ENCODE data around the gene MYLIP. TPM values are rescaled to one million over a fixed set of nuclear protein-coding genes. Genes with fewer than 3 reads are reported as not detected.
A peak's percentile ranks its signal among the peaks of the same experiment; 100 is the strongest.

Gene MYLIP
- total and polyA plus RNA-seq, 8 donors, result 2.3 to 43.1 (median 13.7) TPM

DNA sequence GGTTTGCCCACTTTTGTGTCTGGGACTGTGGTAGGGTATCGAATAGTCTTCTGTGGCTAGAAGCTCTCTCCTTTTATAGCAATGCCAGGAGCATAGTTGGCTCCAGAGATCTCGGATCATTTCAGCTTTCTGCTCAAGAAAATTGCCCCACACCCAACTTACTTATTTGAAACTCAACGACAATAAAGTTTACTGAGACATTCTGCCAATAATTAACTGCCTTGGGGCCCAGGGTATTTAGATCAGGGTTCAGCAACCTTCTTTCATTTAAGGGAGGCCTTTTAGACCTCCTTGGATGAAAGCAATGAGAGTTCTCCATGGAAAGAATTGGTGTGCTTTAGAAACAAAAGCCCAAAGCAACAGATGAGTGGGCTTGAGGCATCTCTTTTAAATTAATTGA, 55.7 kb downstream of the MYLIP start:
- no peak overlapping the region for H3K27ac ChIP-seq
- peak in 1 of 2 donors; percentile 24 for DNase-seq
- peaks cover 0 to 18% (median 11%) of the 10 kb centered on the region in 4 donors for H3K4me1 ChIP-seq
- H3K9me3 ChIP-seq, result no peaks in the 10 kb centered on the region
- H3K36me3 ChIP-seq, result no peaks in the 10 kb centered on the region
- TF ChIP-seq POLR2A (IDR thresholded peaks at IDR 0.05), result no peak
- no peak for TF ChIP-seq POLR2AphosphoS5 (IDR thresholded peaks at IDR 0.05)
- no peak for TF ChIP-seq EP300 (IDR thresholded peaks at IDR 0.05)
- no peak for TF ChIP-seq CTCF (IDR thresholded peaks at IDR 0.05)
- 40 to 67% (median 51%) methylated on average over 3 of the region's 3 CpGs for WGBS, 5 donors
- intact Hi-C loops (cut with DNase I; ENCODE audit: low total_unique reads), result no loop called here
- no peaks in the 10 kb centered on the region for H3K27me3 ChIP-seq
- H3K4me3 ChIP-seq, result no peak overlapping the region

- Histone ChIP-seq H3K27me3 (no peaks in the 10 kb centered on the region), H3K4me3 (no peak overlapping the region), H3K36me3 (no peaks in the 10 kb centered on the region), H3K9me3 (no peaks in the 10 kb centered on the region), H3K27ac (no peak overlapping the region), H3K4me1 (peaks cover 0 to 13% (median 7%) of the 10 kb centered on the region in 4 donors)
- no peak for DNase-seq
- WGBS, 5 donors, result 73 to 83% (median 81%) methylated on average over 2 of the region's 2 CpGs
- intact Hi-C loops (cut with DNase I; ENCODE audit: low total_unique reads), result no loop called here
- TF ChIP-seq CTCF (IDR thresholded peaks at IDR 0.05) (no peak), POLR2AphosphoS5 (IDR thresholded peaks at IDR 0.05) (no peak), EP300 (IDR thresholded peaks at IDR 0.05) (no peak), POLR2A (IDR thresholded peaks at IDR 0.05) (no peak)
These were observed 58.3 kb downstream of the MYLIP start for GRCh38 chr6:16187176-16187575.

DNA sequence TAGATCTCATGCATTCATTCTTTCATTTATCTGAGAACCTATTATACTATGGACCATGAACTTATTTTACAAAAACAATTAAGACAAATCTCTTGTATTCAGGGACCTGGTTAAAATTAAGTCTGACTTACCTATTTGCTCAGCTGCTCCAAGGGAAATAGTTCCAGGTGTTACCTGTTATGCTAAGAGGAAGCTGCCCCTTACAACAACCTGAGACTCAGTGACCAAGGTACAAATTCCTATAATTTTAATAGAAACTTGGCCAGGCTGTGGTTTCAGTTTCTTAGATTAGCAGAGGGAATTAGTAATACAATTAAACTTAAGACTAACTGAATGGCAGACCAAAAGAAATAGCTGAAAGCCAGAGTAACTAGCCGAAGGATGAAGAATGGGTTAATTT, 61.3 kb downstream of the MYLIP start:
- TF ChIP-seq POLR2A (IDR thresholded peaks at IDR 0.05) (no peak), CTCF (IDR thresholded peaks at IDR 0.05) (no peak), POLR2AphosphoS5 (IDR thresholded peaks at IDR 0.05) (no peak), EP300 (IDR thresholded peaks at IDR 0.05) (no peak)
- Histone ChIP-seq H3K4me1 (peaks cover 0 to 4% (median 0%) of the 10 kb centered on the region in 4 donors), H3K4me3 (no peak overlapping the region), H3K27me3 (no peaks in the 10 kb centered on the region), H3K36me3 (no peaks in the 10 kb centered on the region), H3K27ac (no peak overlapping the region), H3K9me3 (no peaks in the 10 kb centered on the region)
- WGBS, 5 donors, result 56 to 89% (median 67%) methylated on average over 1 of the region's 1 CpG
- no peak for DNase-seq
- intact Hi-C loops (cut with DNase I; ENCODE audit: low total_unique reads), result no loop called here

- DNase-seq, result no peak
- WGBS, 5 donors, result 84 to 94% (median 92%) methylated on average over 14 of the region's 14 CpGs
These were observed 67.5 kb downstream of the MYLIP start for GRCh38 chr6:16196260-16196983.

More at GRCh38 chr6:16196260-16196983, 67.5 kb downstream of the MYLIP start:
- Histone ChIP-seq H3K27me3 (no peaks in the 10 kb centered on the region), H3K36me3 (no peaks in the 10 kb centered on the region), H3K4me1 (peaks cover 6 to 14% (median 10%) of the 10 kb centered on the region in 4 donors), H3K27ac (no peak overlapping the region), H3K4me3 (no peak overlapping the region), H3K9me3 (no peaks in the 10 kb centered on the region)
- TF ChIP-seq POLR2AphosphoS5 (IDR thresholded peaks at IDR 0.05) (no peak), EP300 (IDR thresholded peaks at IDR 0.05) (no peak), CTCF (IDR thresholded peaks at IDR 0.05) (no peak), POLR2A (IDR thresholded peaks at IDR 0.05) (no peak)
- intact Hi-C loops (cut with DNase I; ENCODE audit: low total_unique reads), result no loop called here
